GM12801 (cell line): Measurements from ENCODE around the gene STK4.

ENCODE experiments used
- TF ChIP-seq, protein P1 (sequence below): IDR thresholded peaks from one replicate; pipeline ENCODE4 v1.5.1; 2011; ENCODE audit warnings: control low read depth; ENCODE audit not compliant: insufficient read length; ENCODE audit errors: extremely low read depth

STK4 gene

DNA sequence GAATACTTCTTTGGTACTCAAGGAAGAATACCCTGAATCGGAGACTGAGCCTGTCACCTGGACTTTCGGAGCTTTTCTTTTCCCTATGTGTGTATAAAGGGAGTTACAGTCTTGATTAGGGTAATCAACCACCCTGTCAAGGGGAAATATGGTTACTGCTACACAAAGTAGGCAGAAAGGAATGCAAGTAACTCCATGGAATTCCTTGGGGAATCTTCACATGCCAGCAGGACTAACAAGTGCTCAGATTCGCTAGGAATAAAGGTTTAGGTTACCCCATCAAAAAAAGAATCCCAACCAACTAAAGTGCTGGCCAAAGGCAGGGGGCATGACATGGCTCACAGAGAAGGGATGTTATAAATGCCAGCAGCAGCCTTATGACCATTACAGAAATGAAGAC is 124.2 kb downstream of the STK4 start:
- TF ChIP-seq, protein P1, sequence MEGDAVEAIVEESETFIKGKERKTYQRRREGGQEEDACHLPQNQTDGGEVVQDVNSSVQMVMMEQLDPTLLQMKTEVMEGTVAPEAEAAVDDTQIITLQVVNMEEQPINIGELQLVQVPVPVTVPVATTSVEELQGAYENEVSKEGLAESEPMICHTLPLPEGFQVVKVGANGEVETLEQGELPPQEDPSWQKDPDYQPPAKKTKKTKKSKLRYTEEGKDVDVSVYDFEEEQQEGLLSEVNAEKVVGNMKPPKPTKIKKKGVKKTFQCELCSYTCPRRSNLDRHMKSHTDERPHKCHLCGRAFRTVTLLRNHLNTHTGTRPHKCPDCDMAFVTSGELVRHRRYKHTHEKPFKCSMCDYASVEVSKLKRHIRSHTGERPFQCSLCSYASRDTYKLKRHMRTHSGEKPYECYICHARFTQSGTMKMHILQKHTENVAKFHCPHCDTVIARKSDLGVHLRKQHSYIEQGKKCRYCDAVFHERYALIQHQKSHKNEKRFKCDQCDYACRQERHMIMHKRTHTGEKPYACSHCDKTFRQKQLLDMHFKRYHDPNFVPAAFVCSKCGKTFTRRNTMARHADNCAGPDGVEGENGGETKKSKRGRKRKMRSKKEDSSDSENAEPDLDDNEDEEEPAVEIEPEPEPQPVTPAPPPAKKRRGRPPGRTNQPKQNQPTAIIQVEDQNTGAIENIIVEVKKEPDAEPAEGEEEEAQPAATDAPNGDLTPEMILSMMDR: no peak

DNA sequence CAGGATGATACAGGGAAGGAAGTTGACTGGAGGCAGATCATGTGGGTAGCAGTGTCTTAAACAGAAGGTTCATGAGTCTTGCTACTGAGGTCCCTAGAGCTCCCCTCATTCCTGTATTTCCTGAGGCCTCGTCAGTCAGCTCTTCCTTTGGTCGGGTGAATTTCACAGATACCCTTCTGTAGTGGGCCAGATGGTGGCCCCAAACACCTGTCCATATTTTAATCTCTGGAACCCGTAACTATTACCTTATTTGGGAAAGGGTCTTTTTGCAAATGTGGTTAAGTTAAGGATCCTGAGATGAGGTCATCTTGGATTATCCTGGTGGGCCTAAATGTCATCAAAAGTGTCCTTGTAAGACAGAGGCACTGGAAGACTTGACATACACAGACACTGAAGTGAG is 125.1 kb downstream of the STK4 start:
- TF ChIP-seq, protein P1: no peak

DNA sequence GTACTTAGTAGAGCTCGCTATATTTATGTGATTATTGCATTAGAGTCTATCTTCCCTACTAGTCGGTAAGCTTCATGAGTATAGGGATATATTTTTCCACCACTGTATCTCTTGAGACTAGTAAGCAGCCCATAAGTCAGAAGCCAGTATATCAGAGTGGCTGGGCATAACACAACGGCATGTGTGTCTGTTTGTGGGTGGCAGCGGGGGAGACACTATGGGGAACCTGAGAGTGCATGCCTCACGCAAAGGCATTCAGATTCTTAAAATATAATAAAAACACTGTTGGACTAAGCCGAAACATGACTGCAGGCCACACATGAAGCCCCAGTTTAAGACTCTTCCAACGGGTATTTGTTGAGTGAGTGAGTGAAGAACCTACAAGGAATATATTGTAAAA is 126.6 kb downstream of the STK4 start:
- TF ChIP-seq, protein P1: no peak

DNA sequence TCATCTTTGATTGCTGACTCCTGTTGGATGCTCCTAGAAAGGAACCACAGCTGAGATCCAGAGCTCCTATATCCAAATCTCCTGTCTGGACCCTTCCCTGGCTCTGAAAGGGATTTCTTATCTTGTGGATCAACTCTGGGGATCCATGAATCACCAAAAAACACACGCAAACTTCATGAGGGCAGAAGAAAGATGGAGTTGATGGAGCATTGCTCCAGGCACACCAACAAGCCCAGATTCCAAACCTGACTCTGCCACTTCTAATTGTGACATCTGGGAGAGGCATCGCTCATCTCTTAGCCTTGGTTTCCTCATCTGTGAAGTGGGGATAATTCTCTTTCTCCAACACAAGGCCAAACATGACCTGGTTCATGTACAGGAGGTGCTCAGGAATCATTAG is 127.9 kb downstream of the STK4 start:
- TF ChIP-seq, protein P1: no peak

DNA sequence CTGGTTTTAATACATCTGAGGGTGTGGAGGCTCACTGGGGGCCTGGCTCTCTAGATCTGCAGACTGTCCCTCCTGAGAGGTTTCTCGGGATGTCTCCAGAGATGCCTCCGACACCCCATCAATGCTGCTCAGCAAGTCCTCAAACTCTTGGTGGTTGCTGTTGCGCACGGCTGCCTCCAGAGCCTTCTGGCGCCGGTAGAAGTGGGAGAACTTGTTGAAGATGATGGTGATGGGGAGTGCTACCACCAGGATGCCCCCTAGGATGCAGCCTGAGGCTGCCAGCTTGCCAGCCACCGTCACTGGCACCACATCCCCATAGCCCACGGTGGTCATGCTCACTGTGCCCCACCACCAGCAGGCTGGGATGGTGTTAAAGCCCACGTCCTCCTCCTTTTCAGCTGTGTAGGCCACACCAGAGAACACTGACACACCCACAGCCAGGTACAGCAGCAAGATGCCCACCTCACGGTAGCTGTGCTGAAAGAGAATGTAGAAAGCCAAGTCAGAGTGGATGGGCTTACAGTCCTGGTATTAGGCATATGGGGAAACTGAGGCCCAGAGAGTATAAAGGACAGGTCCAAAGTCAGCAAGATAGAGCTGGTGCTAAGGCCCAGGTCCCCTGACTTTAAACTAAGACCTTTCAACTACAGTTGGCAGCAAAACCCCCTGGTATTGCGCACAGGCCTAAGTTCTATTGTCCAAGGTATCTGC is 128.7 kb downstream of the STK4 start:
- TF ChIP-seq, protein P1: no peak

DNA sequence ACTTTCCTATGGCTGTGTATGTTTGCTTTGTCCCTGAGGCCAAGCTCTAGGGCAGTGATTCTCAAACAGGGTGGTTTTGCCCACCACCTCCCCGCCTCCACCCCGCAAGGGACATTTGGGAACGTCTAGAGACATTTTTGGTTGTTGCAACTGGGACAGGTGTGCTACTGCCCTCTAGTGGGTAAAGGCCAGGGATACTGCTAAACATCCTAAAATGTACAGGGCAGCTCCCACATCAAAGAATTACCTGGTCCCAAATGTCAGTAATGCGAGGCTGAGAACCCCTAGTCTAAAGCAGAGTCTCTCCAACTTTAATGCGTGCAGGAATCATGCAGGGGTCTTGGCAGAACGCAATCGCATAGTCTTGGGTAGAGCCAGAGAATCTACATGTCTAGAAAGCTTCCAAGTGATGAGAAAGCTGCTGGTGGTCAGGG is 129.5 kb downstream of the STK4 start:
- TF ChIP-seq, protein P1: no peak

DNA sequence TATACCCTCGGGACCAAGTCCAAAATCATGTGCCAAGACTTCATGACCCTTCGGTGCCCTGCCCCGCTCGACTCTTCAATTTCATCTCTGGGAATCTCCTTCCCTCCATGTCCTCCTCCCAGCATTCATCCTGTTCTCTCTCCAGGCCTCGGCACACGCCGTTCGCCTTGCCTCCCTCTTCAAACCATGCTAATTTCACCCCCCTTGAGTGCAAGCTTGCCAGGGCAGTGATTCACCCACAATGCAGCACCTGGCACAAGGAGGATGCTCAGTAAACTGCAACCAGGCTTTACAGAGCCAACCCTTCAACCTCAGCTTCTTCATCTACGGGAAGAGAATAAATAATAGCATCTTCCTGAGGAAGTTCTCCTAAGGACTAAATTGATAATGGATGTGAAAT is 130.5 kb downstream of the STK4 start:
- TF ChIP-seq, protein P1: no peak
